Testis (tissue), 2 donors: Measurements from ENCODE around the gene EDAR.

Experiments
- POLR2A ChIP-seq: fragments of 450-650 bp; IDR thresholded peaks from one replicate; pipeline ENCODE4 v1.6.1; 2017; ENCODE audit warnings: antibody characterized with exemption, mild to moderate bottlenecking, moderate library complexity
- TF ChIP-seq, protein P1 (sequence below), 3 experiments: fragments of 450-650 bp in 2 of 3; fragments of 200-600 bp in 1 of 3; sonication (generic) in 1 of 3; IDR thresholded peaks; one replicate each; pipeline ENCODE4 v1.5.1; 2016 to 2019; ENCODE audit warnings: antibody characterized with exemption in 3 of 3, mild to moderate bottlenecking in 2 of 3, moderate library complexity in 1 of 3

DNA sequence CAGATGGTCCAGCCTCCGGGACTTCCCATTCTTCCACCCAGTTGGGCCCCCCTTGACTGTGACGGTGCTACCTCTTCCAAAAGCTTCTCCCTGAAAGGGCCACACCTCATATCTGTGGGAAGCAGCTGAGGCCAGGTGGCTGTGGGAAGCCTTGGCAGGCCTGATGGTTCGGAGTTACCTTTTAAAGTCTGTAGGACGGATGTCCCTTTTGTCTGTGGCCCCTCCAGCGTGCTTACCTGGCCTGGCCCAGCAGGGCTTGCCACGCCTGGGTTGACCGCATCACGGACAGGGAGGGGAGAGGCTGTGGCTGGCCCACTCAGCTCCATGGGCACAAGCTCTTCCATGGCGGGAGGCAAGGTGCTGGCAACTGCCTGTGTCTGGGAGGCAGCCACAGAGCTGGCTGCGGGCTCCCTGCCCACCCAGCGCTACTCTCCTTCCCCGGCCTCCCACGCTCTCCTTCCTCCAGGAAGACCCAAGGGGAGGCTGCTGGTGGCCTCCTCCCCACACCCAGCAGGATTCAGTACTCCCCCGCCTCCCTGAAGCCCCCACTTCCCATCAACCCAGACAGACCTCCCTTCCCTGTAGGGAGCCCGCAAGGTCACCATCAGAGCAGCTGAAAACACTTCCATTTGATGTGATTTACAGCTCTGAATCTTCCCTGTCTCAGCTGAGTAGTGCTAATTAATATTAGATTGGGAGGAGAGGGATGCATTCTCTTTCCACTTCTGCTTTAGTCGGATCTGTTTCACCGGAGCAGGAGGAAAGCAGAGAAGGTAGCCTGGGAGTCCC, 52.8 kb downstream of the EDAR start:
- TF ChIP-seq, protein P1, sequence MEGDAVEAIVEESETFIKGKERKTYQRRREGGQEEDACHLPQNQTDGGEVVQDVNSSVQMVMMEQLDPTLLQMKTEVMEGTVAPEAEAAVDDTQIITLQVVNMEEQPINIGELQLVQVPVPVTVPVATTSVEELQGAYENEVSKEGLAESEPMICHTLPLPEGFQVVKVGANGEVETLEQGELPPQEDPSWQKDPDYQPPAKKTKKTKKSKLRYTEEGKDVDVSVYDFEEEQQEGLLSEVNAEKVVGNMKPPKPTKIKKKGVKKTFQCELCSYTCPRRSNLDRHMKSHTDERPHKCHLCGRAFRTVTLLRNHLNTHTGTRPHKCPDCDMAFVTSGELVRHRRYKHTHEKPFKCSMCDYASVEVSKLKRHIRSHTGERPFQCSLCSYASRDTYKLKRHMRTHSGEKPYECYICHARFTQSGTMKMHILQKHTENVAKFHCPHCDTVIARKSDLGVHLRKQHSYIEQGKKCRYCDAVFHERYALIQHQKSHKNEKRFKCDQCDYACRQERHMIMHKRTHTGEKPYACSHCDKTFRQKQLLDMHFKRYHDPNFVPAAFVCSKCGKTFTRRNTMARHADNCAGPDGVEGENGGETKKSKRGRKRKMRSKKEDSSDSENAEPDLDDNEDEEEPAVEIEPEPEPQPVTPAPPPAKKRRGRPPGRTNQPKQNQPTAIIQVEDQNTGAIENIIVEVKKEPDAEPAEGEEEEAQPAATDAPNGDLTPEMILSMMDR (IDR thresholded peaks at IDR 0.05), result no peak
- no peak for TF ChIP-seq POLR2A
